Measurements from ENCODE around the gene GASK1A.

GASK1A gene

DNA sequence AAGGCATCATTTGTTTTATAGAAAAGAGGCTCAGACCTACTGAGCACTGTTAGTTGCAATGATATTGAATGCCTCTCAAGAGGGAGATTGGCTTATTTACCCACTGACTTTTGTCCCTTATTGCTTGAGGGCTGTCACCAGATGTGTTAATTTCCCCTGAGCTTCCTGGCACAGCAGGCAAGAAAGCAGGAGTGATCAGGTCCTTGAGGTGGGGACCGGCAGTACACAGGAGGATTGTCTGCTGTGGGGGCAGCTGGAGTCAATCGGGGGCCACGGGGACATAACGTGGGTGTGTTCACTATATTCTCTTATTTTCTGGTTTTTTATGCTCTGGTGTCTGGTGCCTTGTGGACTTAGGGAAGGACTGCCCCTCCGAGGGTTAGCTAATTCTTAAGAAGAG, 44.6 kb downstream of the GASK1A start:
- Histone ChIP-seq H3K9ac (ENCODE audit: low read length in 5 of 5) (no peak overlapping the region), H3K27me3 (ENCODE audit: control insufficient read depth in 5 of 5, insufficient read depth in 4 of 5, low read length in 5 of 5) (no peaks in the 10 kb centered on the region), H3K9me3 (ENCODE audit: control insufficient read depth in 5 of 5, low read length in 5 of 5) (no peaks in the 10 kb centered on the region), H3K4me1 (ENCODE audit: control insufficient read depth in 5 of 5, insufficient read depth in 5 of 5, low read length in 5 of 5) (peaks cover 0 to 40% (median 28%) of the 10 kb centered on the region in 5 donors), H3K4me3 (ENCODE audit: low read depth in 1 of 5, low read length in 5 of 5) (no peak overlapping the region), H3K36me3 (ENCODE audit: control insufficient read depth in 5 of 5, insufficient read depth in 5 of 5, low read length in 5 of 5) (no peaks in the 10 kb centered on the region), H3K27ac (ENCODE audit: low read depth, low read length) (no peak overlapping the region)

DNA sequence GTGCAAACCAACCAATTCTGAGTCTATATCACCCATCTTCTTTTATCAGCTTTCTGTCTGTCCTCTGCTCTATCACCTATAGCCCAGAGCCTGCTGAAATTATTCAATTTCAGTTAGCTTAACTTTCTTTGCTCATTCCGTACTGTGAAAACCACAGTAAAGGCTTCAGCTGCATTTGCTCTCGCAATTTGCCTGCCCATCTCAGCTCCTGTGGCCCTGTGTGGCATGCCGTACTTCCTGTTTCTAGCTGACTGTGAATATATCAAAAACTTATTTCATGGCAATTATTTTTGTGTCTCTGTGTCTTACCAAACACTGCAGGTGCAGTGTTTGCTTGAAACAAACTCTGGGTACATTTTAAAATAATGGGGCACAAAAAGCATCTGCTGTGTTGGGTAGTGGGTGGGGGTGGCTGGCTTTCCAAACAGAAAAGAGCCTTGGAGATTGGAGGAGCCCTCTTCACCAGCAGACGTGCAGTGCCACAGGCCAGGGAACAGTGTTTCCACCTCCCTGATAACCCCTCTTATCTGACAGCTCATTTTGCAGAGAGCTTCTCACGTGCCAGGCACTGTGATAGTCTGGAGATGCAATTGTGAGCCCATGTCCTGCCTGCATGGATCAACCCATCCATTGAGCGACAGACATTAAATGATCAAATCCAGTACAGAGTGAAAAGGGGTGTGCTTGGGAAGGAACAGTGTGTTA, 45.2 kb downstream of the GASK1A start:
- H3K9ac ChIP-seq (ENCODE audit: low read length in 5 of 5): no peak overlapping the region
- H3K36me3 ChIP-seq (ENCODE audit: control insufficient read depth in 5 of 5, insufficient read depth in 5 of 5, low read length in 5 of 5): no peaks in the 10 kb centered on the region
- no peaks in the 10 kb centered on the region for H3K9me3 ChIP-seq (ENCODE audit: control insufficient read depth in 5 of 5, low read length in 5 of 5)
- no peak overlapping the region for H3K27ac ChIP-seq (ENCODE audit: low read depth, low read length)
- H3K4me3 ChIP-seq (ENCODE audit: low read depth in 1 of 5, low read length in 5 of 5): no peak overlapping the region
- H3K27me3 ChIP-seq (ENCODE audit: control insufficient read depth in 5 of 5, insufficient read depth in 4 of 5, low read length in 5 of 5): no peaks in the 10 kb centered on the region
- H3K4me1 ChIP-seq (ENCODE audit: control insufficient read depth in 5 of 5, insufficient read depth in 5 of 5, low read length in 5 of 5): peaks cover 0 to 34% (median 25%) of the 10 kb centered on the region in 5 donors

DNA sequence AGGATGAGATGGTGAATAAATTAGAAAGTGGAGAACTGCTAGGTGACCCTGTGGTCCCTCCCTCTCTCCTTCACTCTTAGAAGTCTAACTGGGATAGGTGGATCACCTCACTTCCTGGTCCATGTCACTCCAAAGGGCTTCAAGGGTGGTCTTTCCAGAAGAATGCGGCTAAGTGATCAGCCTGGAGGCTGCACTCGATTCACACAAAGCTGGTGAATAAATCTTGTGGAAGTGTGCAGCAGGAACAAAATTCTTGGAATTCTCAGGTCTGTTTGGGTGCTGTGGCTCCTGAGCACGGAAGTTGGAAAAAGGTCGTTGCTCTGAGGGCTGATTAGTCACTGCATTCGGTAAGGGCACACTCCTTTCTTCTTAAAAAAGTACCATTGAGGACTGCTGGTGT, 46.3 kb downstream of the GASK1A start:
- H3K36me3 ChIP-seq (ENCODE audit: control insufficient read depth in 5 of 5, insufficient read depth in 5 of 5, low read length in 5 of 5): no peaks in the 10 kb centered on the region
- no peaks in the 10 kb centered on the region for H3K9me3 ChIP-seq (ENCODE audit: control insufficient read depth in 5 of 5, low read length in 5 of 5)
- no peak overlapping the region for H3K9ac ChIP-seq (ENCODE audit: low read length in 5 of 5)
- peaks cover 0 to 28% (median 18%) of the 10 kb centered on the region in 5 donors for H3K4me1 ChIP-seq (ENCODE audit: control insufficient read depth in 5 of 5, insufficient read depth in 5 of 5, low read length in 5 of 5)
- H3K4me3 ChIP-seq (ENCODE audit: low read depth in 1 of 5, low read length in 5 of 5): no peak overlapping the region
- H3K27ac ChIP-seq (ENCODE audit: low read depth, low read length): no peak overlapping the region
- H3K27me3 ChIP-seq (ENCODE audit: control insufficient read depth in 5 of 5, insufficient read depth in 4 of 5, low read length in 5 of 5): no peaks in the 10 kb centered on the region

DNA sequence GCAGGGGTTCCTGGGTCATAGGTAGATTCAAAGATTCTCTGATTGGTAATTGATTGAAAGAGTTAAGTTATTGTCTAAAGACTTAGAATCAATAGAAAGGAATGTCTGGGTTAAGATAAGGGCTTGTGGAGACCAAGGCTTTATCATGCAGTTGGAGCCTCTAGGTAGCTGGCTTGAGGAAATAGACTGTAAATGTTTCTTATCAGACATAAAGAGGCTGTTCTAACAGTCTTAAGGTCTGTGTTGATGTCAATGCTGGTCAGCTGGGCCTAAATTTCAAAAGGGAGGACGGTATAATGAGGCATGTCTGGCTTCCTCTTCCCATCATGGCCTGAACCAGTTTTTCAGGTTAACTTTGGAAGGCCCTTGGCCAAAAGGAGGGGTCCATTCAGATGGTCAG, 48.9 kb downstream of the GASK1A start:
- Histone ChIP-seq H3K9ac (ENCODE audit: low read length in 5 of 5) (no peak overlapping the region), H3K4me1 (ENCODE audit: control insufficient read depth in 5 of 5, insufficient read depth in 5 of 5, low read length in 5 of 5) (peaks cover 5 to 32% (median 26%) of the 10 kb centered on the region in 5 donors), H3K4me3 (ENCODE audit: low read depth in 1 of 5, low read length in 5 of 5) (no peak overlapping the region), H3K27me3 (ENCODE audit: control insufficient read depth in 5 of 5, insufficient read depth in 4 of 5, low read length in 5 of 5) (no peaks in the 10 kb centered on the region), H3K9me3 (ENCODE audit: control insufficient read depth in 5 of 5, low read length in 5 of 5) (no peaks in the 10 kb centered on the region), H3K27ac (ENCODE audit: low read depth, low read length) (no peak overlapping the region), H3K36me3 (ENCODE audit: control insufficient read depth in 5 of 5, insufficient read depth in 5 of 5, low read length in 5 of 5) (no peaks in the 10 kb centered on the region)

DNA sequence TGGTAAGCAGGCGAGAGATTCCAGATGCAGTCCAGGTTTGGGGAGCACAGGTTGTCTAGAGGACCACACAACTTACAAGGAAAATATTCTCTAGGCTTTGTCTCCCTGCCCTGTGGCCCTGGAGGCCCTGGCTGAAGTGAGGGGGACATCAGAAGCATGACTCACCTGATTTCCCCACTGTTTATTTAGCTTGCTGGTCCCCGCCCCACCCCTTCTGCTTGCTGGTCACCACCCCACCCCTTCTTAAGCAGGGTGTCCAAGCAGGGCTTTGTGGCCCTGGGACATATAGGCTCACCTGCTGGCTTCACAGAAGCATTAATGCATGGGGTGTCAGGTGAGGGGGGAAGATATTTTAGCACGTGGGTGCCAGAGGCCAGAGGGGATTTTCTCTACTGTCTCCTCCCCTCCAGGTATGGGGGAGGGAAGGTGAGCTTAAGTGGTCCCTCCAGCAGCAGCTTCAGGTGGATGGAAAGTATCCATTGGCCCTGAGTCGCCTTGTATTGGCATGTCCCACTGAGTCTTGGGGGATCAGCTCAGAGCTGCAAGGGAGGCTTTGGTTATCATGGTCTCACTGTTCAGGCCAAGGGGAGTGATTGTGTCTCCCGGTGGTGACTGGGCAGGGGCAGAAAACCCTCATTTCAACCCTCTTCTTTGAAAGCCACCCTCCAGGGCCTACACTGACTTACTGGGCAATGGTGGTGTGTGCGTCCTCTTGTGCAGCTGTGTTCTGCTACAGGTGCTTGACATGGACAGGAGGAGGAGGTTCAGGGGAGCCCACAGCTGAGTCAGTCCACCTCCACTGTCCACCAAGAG, 49.8 kb downstream of the GASK1A start:
- Histone ChIP-seq H3K36me3 (ENCODE audit: control insufficient read depth in 5 of 5, insufficient read depth in 5 of 5, low read length in 5 of 5) (no peaks in the 10 kb centered on the region), H3K4me3 (ENCODE audit: low read depth in 1 of 5, low read length in 5 of 5) (no peak overlapping the region), H3K9ac (ENCODE audit: low read length in 5 of 5) (no peak overlapping the region), H3K27me3 (ENCODE audit: control insufficient read depth in 5 of 5, insufficient read depth in 4 of 5, low read length in 5 of 5) (no peaks in the 10 kb centered on the region), H3K9me3 (ENCODE audit: control insufficient read depth in 5 of 5, low read length in 5 of 5) (no peaks in the 10 kb centered on the region), H3K4me1 (ENCODE audit: control insufficient read depth in 5 of 5, insufficient read depth in 5 of 5, low read length in 5 of 5) (peaks cover 5 to 24% (median 17%) of the 10 kb centered on the region in 5 donors), H3K27ac (ENCODE audit: low read depth, low read length) (no peak overlapping the region)

DNA sequence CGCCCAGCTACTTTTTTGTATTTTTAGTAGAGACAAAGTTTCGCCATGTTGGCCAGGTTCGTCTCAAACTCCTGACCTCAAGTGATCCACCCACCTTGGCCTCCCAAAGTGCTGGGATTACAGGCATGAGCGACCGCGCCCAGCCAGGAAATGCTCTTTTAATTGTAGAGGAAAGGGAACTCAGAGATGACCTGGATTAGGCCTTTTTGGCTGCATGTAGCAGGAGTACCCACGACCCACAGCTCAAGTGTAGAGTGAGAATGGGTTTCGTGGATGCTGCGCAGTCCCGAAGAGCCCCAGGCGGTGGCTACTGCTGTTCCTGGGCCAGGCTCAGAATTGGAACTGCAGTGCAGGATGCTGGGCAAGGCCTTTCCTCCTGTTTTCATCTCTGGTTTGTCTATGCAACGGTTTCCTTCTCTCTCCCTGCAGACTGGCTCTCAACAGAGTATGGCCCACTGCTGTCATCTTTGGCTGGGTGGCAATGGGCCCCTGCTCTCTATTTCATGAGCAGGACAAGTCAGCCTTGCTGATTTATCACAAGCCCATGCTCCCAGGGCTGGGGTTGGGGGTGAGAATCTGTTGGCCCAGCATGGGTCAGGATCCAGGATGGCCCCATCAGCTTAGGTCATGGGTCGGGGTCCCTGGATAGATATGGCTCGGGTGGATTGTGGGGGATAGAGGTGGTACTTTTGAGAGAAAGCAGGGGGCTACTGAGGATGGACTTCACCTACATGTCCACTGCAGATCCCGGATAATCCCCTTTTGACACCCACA, 51.2 kb downstream of the GASK1A start:
- no peak overlapping the region for H3K4me3 ChIP-seq (ENCODE audit: low read depth in 1 of 5, low read length in 5 of 5)
- no peaks in the 10 kb centered on the region for H3K27me3 ChIP-seq (ENCODE audit: control insufficient read depth in 5 of 5, insufficient read depth in 4 of 5, low read length in 5 of 5)
- H3K36me3 ChIP-seq (ENCODE audit: control insufficient read depth in 5 of 5, insufficient read depth in 5 of 5, low read length in 5 of 5): no peaks in the 10 kb centered on the region
- H3K9me3 ChIP-seq (ENCODE audit: control insufficient read depth in 5 of 5, low read length in 5 of 5): no peaks in the 10 kb centered on the region
- H3K9ac ChIP-seq (ENCODE audit: low read length in 5 of 5): no peak overlapping the region
- peaks cover 5 to 18% (median 12%) of the 10 kb centered on the region in 5 donors for H3K4me1 ChIP-seq (ENCODE audit: control insufficient read depth in 5 of 5, insufficient read depth in 5 of 5, low read length in 5 of 5)
- H3K27ac ChIP-seq (ENCODE audit: low read depth, low read length): no peak overlapping the region

DNA sequence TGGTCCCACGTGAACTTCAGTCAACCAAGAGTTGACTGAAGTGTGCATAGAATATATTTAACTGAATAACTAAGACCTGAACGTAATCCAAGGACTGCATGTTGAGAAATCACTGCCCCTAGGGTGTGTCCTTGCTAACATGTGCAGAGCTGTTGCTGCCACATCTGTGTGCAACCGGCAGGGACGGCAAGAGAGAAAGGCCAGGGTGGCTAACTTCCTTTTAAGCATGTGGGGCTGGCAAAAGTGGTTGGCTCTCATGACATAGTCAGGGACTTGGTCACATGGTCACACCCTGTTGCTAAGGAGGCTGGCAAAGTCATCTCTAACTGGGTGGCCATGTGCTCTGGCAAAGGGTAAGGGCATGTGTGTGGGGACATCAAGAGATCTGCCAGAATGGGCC, 52.4 kb downstream of the GASK1A start:
- H3K4me1 ChIP-seq (ENCODE audit: control insufficient read depth in 5 of 5, insufficient read depth in 5 of 5, low read length in 5 of 5): peaks cover 5 to 18% (median 12%) of the 10 kb centered on the region in 5 donors
- no peak overlapping the region for H3K4me3 ChIP-seq (ENCODE audit: low read depth in 1 of 5, low read length in 5 of 5)
- no peaks in the 10 kb centered on the region for H3K36me3 ChIP-seq (ENCODE audit: control insufficient read depth in 5 of 5, insufficient read depth in 5 of 5, low read length in 5 of 5)
- H3K27me3 ChIP-seq (ENCODE audit: control insufficient read depth in 5 of 5, insufficient read depth in 4 of 5, low read length in 5 of 5): no peaks in the 10 kb centered on the region
- no peaks in the 10 kb centered on the region for H3K9me3 ChIP-seq (ENCODE audit: control insufficient read depth in 5 of 5, low read length in 5 of 5)
- H3K9ac ChIP-seq (ENCODE audit: low read length in 5 of 5): peak overlapping the region in 1 of 5 donors; percentile 4
- H3K27ac ChIP-seq (ENCODE audit: low read depth, low read length): no peak overlapping the region

DNA sequence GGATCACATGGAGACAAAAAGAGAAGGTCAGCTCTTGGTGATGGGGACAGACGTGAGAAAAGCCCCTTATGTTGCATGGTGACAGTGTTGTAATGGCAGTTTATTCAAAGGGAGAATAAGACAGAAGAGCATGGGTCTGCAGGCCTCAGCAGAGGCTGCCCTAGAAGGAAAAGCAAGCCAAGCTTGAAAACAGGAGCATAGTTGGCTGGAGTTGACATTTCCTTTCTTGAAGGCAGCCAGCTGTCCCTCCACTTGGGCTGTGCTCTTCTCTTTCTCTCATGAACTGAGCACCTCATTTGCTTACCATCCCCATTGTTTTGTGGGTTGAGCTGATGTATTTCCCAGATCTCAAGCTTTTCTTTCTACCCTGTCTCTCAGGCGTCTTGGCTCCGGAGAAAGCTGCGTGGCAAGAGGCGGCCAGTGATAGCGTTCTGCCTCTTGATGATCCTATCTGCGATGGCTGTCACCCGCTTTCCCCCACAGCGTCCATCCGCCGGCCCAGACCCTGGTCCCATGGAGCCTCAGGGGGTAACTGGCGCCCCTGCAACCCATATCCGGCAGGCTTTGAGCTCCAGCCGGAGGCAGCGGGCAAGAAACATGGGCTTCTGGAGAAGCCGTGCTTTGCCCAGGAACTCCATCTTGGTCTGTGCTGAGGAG, 52.9 kb downstream of the GASK1A start:
- Histone ChIP-seq H3K4me1 (ENCODE audit: control insufficient read depth in 5 of 5, insufficient read depth in 5 of 5, low read length in 5 of 5) (peaks cover 5 to 18% (median 12%) of the 10 kb centered on the region in 5 donors), H3K27ac (ENCODE audit: low read depth, low read length) (no peak overlapping the region), H3K4me3 (ENCODE audit: low read depth in 1 of 5, low read length in 5 of 5) (no peak overlapping the region), H3K9me3 (ENCODE audit: control insufficient read depth in 5 of 5, low read length in 5 of 5) (no peaks in the 10 kb centered on the region), H3K27me3 (ENCODE audit: control insufficient read depth in 5 of 5, insufficient read depth in 4 of 5, low read length in 5 of 5) (no peaks in the 10 kb centered on the region), H3K9ac (ENCODE audit: low read length in 5 of 5) (peak overlapping the region in 1 of 5 donors; percentile 4), H3K36me3 (ENCODE audit: control insufficient read depth in 5 of 5, insufficient read depth in 5 of 5, low read length in 5 of 5) (no peaks in the 10 kb centered on the region)

DNA sequence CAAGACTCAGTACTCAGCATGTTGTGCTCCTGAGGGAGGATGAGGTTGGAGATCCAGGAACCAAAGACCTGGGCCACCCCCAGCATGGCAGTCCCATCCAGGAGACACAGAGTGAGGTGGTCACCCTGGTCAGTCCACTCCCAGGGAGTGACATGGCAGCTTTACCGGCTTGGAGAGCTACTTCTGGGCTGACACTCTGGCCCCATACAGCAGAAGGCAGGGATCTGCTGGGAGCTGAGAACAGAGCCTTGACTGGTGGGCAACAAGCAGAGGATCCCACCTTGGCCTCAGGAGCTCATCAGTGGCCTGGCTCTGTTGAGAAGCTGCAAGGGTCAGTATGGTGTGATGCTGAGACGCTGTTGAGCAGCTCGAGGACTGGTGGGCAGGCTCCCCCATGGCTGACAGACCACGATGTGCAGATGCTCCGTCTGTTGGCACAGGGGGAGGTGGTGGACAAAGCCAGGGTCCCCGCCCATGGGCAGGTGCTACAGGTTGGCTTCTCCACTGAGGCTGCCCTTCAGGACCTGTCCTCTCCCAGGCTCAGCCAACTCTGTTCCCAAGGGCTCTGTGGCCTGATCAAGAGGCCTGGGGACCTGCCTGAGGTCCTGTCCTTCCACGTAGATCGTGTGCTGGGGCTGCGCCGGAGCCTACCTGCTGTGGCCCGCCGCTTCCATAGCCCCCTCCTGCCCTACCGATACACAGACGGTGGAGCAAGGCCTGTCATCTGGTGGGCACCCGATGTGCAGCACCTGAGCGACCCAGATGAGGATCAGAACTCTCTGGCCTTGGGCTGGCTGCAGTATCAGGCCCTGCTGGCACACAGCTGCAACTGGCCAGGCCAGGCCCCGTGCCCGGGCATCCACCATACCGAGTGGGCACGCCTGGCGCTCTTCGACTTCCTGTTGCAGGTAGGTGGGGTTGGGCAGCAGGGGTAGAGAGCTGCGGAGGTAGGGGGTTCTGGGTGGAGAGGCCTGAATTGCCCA, 53.8 kb downstream of the GASK1A start:
- Histone ChIP-seq H3K9me3 (ENCODE audit: control insufficient read depth in 5 of 5, low read length in 5 of 5) (no peaks in the 10 kb centered on the region), H3K27ac (ENCODE audit: low read depth, low read length) (no peak overlapping the region), H3K36me3 (ENCODE audit: control insufficient read depth in 5 of 5, insufficient read depth in 5 of 5, low read length in 5 of 5) (no peaks in the 10 kb centered on the region), H3K4me1 (ENCODE audit: control insufficient read depth in 5 of 5, insufficient read depth in 5 of 5, low read length in 5 of 5) (peaks cover 5 to 18% (median 12%) of the 10 kb centered on the region in 5 donors), H3K4me3 (ENCODE audit: low read depth in 1 of 5, low read length in 5 of 5) (no peak overlapping the region), H3K27me3 (ENCODE audit: control insufficient read depth in 5 of 5, insufficient read depth in 4 of 5, low read length in 5 of 5) (no peaks in the 10 kb centered on the region), H3K9ac (ENCODE audit: low read length in 5 of 5) (no peak overlapping the region)

All from subcutaneous abdominal adipose tissue (tissue), 5 donors.